ENCODE results near the gene TP53TG5.

TP53TG5 gene

DNA sequence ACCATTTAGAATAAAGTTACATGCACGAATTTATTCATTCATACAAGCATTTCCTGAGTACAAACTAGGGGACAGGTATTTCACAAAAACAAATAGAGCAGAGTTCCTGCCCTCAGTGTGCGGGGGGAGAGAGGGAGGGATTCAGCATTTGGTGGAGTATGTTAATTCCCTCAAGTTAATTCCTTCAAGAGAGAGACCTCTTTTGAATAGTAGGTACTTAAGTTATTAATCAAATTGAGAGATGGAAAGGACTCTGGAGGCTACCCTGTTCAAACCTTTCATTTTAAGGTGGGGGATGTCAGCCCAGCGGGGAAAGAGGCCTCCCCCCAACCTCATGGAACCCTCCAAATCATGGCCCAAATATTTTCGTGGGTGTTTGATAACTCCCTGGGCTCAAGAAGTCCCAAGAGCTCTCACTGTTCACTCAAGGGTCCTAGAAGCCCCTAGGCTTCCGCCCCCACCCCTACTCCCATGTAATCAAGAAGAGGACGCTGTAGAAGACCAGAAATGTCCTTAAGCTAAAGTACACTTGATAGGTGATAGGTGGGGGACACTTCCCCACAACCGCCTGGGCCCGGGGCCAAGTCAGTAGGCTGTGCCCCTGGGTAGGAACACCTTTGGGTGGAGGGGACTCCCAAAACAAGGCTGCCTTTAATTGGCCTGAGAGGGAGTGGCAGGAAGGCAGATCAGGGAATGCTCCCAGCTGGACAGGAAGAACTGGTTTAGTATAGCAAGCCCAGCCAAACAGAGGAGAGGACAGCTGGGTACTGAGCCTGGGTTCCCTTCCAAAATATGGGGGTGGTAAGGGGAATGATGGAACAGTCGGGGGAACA lies 32.8 kb downstream of the TP53TG5 start:
- no peak for DNase-seq (ENCODE audit: low read depth)

DNA sequence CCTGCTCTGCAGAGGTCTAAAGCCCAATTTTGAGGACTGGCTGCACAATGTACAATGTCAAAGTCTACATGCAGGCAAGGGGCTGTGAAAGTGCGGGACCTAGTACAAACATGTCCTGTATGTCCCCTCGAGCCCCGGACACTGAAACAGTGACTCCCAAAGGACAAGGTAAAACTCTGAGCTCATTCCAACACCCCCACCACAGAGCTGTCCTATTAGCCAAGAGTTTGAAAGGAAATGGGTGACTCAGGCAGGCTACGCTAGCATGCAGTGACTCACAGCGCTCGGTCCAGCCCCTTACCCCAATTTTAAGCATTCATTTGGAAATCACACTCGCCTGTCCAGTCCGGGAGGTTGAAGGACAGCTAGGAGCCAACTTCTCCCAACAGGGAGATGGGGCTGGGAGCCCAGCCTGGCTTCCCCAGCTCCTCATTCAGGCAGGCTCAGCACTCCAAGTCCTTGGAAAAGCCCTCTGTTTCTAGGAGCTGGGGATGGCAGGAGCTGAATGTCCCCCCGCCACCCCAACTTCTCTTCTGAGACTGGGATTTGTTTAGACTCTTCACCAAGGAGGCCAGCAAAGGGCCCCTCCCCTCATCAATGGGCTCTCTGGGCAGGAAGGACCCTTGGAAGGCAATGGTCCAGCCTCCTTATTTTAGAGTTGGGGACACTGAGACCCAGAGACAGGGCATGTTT lies 33.8 kb downstream of the TP53TG5 start:
- no peak for DNase-seq (ENCODE audit: low read depth)

DNA sequence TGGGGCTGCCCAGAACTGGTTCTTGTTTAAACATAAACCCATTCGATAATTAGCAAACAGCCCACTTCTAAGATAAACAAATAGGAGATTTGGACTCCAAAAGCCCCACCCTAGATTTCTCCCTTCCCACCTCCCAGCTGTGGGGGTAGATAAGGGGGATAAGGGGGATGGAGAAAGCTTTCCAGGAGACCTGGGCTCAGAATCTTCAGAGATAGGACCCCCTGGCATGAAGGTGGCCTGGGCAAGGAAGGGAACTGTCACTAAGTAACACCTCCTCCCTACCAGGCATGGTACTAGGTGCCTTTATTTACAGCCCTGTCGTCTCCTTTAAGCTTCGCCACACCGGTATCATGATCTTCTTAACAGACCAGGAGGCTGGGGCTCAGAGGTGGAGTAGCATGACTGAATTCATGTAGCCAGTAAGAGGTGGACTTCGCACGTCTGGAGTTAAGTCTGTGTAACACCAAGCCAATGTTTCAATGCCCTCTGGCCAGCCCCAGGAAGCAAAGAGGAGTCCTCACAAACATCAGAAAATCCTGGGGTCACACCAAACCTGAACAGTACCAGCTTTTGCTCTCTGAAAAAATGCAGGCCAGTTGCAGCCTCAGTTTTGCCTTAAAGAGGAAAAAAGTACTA lies 34.5 kb downstream of the TP53TG5 start:
- DNase-seq (ENCODE audit: low read depth): no peak

DNA sequence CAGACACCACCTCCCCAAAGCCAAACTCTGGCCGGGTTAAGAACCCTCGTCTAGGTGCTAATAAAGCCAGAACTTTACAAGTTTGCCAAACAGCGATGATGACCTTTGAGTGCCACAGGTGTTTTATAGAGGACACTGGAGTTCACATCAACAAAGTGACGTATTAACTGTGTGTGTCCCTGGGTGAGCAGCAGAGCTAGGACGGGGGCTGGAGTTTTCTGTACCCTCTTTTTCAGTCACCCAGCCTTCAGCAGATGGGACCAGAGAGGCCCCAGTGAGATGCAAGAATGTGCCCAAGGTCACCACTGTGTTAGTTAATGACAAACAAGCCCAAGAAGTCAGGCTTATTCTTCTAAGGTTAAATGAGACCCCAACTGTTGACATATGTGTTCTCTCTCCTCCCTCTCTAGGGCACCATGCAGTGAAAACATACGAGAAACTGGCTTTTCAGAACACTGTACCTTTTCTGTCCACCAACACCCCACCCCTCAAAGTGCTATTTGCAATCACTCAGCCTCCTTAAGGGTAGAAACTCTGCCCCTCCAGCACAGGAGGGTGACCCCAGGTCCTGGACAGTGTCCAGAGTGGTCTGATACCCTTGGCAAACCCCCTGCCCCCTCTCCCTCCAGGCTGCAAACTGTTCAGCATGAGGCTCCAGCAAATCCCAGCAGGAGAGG lies 35.1 kb downstream of the TP53TG5 start:
- no peak for DNase-seq (ENCODE audit: low read depth)

DNA sequence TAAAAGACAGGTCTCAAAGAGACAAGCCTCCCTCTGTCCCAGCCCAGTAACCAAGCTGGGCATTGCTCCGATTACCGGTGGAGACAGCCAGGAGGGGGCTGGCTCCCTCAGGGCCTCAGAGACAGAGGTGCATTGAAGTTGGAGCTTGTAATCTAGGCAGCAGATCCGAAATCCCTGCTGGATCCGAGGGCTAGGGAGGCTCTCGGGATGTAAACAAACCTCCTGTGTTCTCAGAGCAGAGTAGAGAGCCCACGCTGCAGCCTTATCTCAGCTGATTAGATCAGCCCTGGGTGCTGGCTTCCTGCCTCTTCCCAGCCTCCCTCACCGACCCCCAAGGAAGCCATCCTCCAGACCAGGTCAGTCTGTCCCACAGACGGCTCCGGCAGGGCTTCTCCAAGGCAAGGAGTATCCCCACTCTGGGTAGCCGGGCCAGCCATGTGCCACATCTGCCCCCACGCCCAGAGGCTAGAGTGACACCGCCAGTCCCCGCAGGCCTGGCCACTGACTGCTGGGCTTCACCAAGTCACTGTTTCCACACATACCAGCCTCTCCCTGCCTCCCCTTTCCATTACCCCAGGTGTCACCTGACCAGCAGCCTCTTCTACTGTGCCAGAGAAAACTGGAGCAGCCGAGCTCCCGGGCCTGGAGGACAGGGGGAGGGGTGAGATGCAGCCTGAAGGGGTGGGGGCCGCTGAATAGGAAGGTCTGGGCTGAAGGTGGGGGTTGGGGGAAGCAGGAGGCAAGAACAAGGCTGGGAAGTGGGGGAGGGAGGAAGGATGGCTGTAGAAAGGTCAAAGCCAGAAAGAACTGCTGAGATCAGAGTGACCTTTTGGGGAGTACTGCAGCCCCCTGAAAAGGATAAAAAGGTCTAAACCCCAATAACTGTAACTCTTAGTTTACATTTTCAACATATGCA lies 35.9 kb downstream of the TP53TG5 start:
- DNase-seq (ENCODE audit: low read depth): no peak

DNA sequence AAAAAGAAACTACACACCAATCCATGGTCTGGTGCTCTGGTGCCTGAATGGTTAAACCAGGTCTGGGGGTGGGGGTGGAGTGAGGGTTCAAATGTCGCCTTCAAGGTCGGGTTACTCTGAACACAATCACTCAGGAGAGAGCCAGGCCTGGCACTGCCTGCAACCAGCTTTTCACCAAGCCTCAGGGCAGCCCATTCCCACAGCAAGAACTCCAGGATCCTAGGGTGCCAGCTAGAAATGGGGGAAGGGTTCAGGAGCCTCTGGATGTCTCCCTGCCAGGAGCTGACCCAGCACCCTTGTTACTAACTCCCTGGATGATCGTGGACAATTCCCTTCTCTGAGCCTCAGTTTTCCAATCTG lies 36.6 kb downstream of the TP53TG5 start:
- DNase-seq (ENCODE audit: low read depth): no peak

DNA sequence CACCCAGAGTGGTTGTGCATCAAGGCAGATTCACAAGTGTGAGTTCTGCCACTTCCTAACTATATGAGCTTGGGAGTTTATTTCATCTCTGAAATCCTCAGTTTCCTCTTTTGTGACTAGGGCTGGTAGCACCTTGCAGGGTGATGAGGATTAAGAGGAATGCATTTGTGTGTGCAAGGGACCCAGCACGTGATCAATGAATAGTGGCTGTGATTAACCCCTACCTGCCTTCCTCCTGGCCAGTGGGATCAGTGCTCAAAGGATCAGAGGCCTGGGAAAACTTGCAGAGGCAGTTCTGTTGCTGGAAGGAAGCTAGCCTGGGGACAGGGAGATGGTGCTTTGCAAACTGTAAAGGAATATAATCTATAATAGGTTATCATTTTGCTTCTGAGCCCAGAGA lies 37.2 kb downstream of the TP53TG5 start:
- DNase-seq (ENCODE audit: low read depth): no peak

DNA sequence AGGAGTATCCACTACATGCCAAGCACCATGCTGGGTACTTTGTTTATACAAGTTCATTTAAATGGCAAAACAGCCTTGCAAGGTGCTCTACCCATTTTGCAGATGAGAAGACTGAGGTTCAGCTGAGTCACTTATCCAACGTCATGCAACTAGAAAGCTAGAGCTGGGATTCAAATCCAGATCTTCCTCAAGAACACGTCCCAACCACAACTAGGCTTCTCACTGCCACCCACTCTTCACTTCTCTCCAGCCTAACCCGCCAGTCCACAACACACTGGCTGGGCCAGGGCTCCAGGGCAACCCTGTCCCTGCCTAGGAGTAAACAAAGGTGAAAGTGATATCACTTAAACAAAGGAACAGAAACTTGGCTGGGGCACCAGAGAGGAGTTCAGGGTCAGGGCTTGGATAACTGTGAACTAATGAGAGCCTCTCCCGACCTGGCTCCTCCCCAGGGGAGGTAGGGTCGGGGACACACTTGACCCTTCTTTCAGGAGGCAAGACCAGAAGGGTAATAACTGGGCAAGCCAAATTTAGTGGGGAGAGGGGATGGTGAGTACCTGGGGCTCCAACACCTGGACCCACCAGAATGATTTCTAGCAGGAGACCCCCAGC lies 37.8 kb downstream of the TP53TG5 start:
- no peak for DNase-seq (ENCODE audit: low read depth)

DNA sequence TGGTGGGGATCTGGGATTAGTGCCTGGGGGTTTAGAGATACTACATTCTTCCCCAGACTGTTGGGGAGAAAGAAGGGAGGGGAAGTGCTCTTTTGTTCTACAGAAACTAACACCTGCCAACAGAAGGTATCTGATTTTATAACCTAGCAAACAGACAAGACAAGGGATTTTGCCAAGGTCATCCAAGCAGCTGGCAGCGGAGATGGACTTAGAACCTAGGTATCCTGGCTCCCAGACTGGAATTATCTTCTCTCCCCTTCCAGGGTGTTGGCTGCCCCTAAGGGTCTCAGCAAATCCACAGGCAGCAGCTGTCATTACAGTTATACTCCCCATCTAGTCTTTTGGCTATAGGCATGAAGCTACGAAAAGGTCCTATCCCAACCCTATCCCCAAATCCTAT lies 38.3 kb downstream of the TP53TG5 start:
- no peak for DNase-seq (ENCODE audit: low read depth)

DNA sequence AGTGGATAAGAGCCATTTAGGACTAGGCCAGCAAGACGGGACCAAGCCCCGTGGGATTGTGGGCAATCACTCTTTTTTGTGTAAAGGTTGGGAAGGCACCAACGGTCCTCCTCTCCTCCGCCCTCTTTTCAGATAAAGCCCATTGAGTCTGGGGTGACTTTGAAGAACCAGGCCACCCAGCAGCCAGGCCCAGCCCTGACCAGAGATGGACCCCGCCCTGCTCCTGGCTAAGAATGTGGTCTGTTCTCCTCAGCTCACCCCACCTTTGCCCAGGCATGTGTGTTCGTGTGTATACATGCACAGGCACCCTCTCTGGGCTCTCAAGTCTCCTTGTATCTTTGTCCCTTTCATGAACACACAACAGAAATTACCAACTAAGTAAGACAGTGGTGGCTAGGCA lies 39.0 kb downstream of the TP53TG5 start:
- DNase-seq (ENCODE audit: low read depth): no peak

DNA sequence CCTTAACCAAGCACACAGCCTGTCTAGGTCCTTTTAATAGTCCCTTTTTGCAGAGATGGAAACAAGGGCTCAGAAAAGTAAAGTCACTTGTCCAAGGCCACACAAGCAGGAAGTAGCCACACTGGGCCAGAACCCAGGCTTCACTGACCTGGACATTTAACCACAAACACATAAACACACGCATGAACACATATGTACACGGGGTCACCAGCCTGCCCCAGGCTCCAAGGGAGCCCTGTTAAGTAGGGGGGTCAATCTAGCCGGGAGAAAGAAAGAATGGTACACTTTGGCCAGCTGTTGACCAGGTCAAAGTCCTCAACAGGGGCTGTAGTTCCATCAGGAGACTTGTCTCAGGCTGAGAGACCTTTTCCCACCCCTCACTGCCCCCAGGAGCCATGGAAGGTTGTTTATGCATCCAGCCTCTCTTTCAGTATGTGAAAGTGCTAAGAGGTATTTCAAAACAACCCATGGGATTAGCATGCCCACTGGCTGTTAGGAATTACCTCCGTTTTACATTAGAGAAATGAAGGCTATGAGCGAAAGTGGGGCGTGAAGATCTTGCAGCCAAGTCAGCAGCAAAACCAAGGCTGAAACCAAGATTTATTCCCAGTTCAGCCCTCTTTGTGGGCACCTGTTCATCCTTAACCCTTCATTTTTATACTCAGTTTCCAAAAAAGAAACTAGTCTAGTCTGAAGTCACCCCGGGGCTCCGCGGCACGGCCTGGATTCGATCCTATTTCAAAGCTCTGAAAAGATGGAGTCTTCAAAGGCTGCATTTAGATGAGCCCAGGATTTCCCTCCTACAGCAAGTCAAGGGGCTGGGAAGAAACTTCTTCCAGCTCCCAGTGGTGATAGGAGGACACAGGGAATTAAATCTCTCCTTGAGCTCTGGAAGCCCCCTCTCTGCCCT lies 39.7 kb downstream of the TP53TG5 start:
- DNase-seq (ENCODE audit: low read depth): no peak

DNA sequence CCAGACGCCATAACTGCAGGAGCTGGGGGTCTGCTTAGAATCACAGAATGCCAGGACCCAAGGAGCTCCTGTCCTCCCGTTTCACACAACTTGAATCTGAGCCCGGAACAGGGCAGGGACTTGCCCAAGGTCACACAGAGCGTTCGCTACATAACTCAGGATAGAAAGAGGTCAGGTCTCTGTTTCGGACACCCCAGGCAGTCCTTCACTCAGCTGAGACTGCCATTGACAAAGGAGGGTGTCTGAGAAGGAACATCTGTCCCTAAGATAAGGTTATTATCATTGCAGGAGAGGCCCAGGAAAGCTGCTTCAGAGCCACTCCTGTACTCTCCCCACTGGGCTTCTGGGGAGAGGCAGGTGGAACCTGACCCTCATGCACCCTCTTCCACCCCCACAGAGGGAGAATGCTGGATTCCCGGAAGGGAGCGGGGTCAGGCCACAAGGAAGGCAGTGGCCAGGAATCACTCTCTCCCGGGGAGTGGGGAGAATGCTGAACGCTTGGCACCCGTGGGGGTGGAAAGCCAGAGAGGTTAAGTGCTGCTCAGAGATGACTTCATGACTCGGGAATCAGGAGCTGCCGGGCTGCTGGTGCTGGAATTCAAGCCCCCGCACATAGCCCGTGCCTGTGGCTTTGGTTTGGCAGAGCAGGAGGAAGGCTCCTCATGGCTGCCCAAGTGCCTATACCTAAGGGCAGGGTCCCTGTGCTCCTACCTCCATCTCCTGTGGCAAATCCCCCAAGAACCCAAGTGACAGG lies 40.6 kb downstream of the TP53TG5 start:
- DNase-seq (ENCODE audit: low read depth): no peak

DNA sequence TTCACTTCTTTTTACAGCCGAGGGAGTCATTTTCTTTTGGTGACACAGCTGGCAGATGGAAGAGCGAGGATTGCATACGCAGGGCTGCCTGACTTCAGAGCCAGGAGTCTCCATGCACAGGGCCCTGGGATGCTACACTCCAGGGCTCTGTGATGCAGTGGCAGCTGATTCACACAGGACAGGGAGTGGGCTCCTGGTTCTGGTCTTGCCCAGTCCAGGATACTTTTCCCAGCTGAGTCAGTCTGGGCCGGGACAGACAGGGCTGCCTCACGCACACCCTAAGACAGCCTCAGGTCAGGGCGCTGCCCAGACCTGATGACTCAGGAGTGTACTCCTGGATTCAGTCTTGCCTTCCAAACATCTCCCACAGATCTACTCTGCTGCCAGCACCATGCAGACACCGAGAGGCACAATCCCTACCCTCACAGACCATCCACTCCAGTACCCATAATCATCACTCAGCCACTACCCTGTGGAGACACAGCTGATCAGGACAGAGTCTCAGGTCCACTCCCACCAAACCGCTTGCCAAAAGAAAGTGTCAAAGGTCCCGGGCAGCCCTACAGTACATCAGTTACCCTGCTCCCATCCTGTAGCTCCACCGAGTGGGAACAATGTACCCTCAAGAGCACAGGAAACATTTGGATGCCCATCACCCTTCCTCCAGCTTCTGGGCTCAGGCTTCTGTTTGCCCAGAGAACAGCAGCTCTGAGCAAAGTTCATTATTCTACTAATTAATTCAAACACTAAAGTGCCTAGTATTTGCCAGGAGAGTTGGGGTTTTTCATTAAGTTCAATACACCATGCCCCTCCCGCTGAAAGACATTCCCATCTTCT lies 41.4 kb downstream of the TP53TG5 start:
- no peak for DNase-seq (ENCODE audit: low read depth)

DNA sequence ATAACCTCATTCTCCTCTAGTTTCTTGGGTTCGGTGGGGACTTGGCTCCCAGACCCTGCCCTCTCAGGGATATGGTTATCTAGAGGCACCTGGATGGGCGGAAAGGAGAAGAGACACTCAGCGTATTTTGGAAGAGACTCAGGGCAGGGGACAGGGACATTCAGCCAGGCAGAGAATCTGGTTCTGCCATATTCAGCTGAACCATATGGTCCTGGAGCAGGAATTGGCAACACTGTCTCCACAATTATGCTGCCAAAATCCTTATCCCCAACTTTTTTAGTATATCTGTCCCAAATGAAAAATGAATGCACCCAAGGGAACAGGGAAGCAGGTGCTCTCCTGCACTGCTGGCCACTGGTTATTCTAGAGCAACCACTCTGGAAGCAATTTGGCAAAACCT lies 47.6 kb downstream of the TP53TG5 start:
- no peak for DNase-seq (ENCODE audit: low read depth)

DNA sequence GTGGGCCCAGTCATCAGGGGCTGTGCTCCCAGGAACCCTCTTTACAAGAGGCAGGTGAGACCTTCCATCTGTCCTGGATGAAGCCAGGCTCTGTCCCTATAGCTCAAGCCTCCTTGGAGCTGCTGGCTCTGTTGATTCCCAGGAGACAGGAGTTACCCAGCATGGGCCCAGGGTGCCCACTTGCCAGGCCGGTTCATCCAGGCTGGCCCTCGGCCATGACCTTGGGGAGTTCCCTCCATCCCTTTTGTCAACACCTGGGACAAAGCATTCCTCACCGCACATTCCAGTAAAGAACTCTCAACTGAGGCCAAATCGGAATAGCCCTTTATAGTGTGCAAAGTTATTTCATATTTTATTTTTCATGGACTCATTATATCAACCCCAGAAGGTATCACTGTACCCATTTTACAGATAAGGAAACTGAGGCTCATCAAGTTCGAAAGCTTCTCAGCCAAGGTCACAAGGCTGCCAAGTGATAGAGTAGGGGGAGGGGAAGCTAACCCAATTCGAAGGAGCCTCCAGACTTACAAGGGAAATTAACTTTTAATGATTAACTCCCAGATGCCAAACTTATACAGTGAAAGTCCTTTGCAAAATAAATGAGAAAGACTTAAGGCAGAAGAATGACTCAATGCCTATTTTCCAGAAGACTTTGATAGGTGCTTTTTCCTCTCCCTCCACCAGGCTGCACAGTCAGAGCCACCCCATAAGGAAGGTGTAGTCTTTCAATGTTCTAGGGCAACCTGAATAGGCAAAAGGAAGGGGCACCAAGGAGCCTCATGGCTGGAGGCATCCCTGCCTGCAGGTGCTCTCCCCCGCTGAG lies 48.4 kb downstream of the TP53TG5 start:
- no peak for DNase-seq (ENCODE audit: low read depth)

DNA sequence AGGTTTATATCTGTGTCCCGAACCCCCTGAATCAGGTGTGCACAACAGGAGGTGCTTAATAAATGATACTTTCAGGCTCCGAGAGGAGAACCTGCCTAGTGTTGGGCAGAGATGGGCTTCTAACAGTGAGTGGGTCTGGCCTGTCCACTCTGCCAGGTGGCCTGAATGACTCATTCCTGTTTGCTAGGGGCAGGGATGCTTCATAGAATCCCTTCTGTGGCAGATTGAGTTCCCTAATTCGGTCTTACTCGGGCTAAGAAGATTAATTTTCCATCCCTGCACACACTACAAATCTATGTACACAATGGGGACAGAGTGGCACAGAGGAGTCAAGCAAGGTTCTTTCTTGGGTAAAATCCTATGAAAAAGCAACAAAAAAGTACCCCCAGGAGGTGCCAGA lies 49.7 kb downstream of the TP53TG5 start:
- no peak for DNase-seq (ENCODE audit: low read depth)

DNA sequence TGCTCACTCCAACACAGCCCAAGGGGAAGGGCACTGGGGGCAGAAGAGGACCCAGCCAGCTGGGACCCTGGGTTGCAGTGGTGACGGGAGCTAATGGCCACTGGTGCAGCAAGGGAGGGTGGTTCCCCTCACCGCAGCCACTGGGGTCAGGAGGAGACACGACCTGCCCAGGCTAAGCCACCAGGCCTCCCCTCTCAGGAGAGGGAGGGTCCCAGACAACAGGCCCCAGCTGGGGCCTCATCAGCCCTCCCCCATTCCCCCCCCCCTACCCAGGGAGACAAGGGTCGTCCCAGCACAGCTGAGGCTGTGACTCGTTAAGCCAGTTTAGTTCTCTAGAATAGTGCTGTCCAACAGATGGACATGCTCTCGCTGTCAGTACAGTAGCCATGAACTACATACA lies 52.8 kb downstream of the TP53TG5 start:
- DNase-seq (ENCODE audit: low read depth): no peak

DNA sequence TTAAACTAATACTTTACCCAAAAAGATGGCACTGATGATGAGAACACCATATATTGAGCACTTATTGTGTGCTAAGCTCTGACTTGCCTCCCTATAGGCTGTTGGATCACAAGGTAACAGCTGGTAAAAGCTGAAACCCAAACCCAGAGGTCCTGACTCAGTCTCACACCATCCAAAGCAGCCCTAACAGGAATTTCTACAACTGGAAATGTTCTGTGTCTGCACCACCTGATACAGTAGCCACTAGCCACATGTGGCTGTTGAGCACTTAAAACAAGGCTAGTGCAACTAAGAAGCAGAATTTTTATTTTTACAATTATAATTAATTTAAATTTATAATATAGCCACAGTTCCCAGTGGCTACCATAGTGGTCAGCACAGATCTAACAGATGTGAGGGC lies 54.4 kb downstream of the TP53TG5 start:
- DNase-seq (ENCODE audit: low read depth): no peak

Measured in activated T-cell treated with anti-CD3 and anti-CD28 coated beads for 24 hours (primary cell).